Lower lobe of right lung (tissue), 2 donors: ENCODE data around the gene ZFP64. TPM values are rescaled to one million over a fixed set of nuclear protein-coding genes. Genes with fewer than 3 reads are reported as not detected.

ENCODE experiments used
- ATAC-seq, 2 donors: fragments of 200-7000 bp; cut with Tn5 transposase; one replicate each; pipeline ENCODE4 v1.9.1; 2020 to 2022; ENCODE audit warnings: mild to moderate bottlenecking in 2 of 2, moderate library complexity in 2 of 2
- DNase-seq: peaks from one replicate; pipeline ENCODE4 v3.0.0-alpha.2; 2020
- H3K27ac ChIP-seq: fragments of 200-600 bp; one replicate; pipeline ENCODE4 v1.8.0; 2022
- H3K27me3 ChIP-seq: fragments of 200-600 bp; one replicate; pipeline ENCODE4 v1.8.0; 2022; ENCODE audit warnings: low read depth
- H3K36me3 ChIP-seq: fragments of 200-600 bp; one replicate; pipeline ENCODE4 v1.8.0; 2022; ENCODE audit warnings: mild to moderate bottlenecking
- H3K4me1 ChIP-seq: fragments of 200-600 bp; one replicate; pipeline ENCODE4 v1.8.0; 2022
- H3K4me3 ChIP-seq: fragments of 200-600 bp; one replicate; pipeline ENCODE4 v1.8.0; 2022; ENCODE audit warnings: mild to moderate bottlenecking
- H3K9me3 ChIP-seq: fragments of 200-600 bp; one replicate; pipeline ENCODE4 v1.8.0; 2022
- intact Hi-C: fragments of 100-400 bp; cut with DNase I; formaldehyde crosslinking; loops from one replicate; pipeline ENCODE4 v1.11.0; 2022
- long read RNA-seq: library from polyadenylated mRNA; unstranded; transcript quantifications from one replicate; pipeline ENCODE4 v2.0.0, GENCODE V29; 2021
- total RNA-seq: library from RNA; stranded (reverse); fragmentation: NEBNext Ultra II Directional; extraction: Animal tissue kit (Norgen Biotek cat#: 25700); gene quantifications from one replicate; pipeline ENCODE4 v1.2.1, GENCODE V29; 2021
- TF ChIP-seq, protein P1 (sequence below): fragments of 200-600 bp; IDR thresholded peaks from one replicate; pipeline ENCODE4 v1.8.0; 2022; ENCODE audit warnings: antibody characterized with exemption, mild to moderate bottlenecking
- donor health status: DM: no; HTN: yes; CAD: no; lungs with severe emphysema.

Gene ZFP64
- 12.8 TPM for total RNA-seq
- long read RNA-seq, transcript ZFP64-201 (6 exons, 3,264 nt) = major isoform, 9 of 25 reads
- long read RNA-seq, partial matches to known transcripts = 6 of 25 reads
- long read RNA-seq, other reads (novel, unspliced or antisense) = 9 of 25 reads

DNA sequence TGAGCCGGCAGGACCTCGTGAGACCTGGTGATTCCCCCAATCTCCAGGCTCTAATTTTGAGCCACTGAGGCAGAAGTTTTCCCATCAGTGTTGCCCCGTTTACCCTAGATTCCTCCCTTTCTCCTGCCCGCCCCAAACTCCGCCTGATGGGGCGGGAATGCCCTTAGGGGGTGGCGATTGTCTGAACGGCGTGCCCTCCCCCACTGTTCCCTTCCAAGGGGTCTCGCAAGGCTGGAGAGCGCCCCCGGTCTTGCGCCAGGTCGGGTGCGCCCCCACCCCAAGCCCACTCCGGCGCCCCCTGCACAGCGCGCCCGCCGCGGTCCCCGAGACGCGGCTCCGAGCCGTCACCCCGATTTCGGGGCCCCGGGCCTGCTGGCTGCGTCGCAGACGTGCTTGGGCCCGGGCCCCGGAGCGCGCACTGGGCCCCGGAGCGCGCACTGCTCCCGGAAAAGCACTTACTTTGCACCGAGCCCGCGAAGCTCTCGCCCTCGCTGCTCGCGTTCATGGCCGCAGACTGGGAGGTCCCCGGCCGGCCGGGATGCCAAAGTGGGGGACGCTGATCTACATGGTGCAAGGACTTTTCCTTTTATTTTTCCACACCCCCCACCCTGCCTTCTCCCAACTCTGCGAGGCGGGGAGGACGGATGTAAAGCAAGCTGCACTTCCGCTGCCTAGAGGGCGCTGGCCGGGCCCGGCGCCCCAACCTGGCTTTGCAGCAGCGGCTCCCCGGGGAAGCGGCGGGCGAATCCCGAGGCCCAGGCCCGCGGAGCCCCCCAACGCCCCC is at the start of gene ZFP64:
Gene ZFP64 (minus strand): TSS at position 648 of the 784 bp plus-strand sequence. CDS start 143 bp downstream, at position 505.
- DNase-seq = peak; percentile 80
- intact Hi-C loops = no loop called here
- H3K36me3 ChIP-seq = peaks cover 6% of the 10 kb centered on the region
- H3K27me3 ChIP-seq = no peaks in the 10 kb centered on the region
- H3K9me3 ChIP-seq = no peaks in the 10 kb centered on the region
- TF ChIP-seq, protein P1, sequence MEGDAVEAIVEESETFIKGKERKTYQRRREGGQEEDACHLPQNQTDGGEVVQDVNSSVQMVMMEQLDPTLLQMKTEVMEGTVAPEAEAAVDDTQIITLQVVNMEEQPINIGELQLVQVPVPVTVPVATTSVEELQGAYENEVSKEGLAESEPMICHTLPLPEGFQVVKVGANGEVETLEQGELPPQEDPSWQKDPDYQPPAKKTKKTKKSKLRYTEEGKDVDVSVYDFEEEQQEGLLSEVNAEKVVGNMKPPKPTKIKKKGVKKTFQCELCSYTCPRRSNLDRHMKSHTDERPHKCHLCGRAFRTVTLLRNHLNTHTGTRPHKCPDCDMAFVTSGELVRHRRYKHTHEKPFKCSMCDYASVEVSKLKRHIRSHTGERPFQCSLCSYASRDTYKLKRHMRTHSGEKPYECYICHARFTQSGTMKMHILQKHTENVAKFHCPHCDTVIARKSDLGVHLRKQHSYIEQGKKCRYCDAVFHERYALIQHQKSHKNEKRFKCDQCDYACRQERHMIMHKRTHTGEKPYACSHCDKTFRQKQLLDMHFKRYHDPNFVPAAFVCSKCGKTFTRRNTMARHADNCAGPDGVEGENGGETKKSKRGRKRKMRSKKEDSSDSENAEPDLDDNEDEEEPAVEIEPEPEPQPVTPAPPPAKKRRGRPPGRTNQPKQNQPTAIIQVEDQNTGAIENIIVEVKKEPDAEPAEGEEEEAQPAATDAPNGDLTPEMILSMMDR = peak; percentile 64
- H3K4me1 ChIP-seq = peaks cover 5% of the 10 kb centered on the region
- peak within 1 kb of the TSS; percentile 93 for H3K27ac ChIP-seq
- ATAC-seq = peak; percentile 94 to 97
- peak within 1 kb of the TSS; percentile 91 for H3K4me3 ChIP-seq

- DNase-seq = no peak
- Histone ChIP-seq H3K27me3 (peaks cover 6% of the 10 kb centered on the region), H3K27ac (no peak overlapping the region), H3K9me3 (no peaks in the 10 kb centered on the region), H3K4me3 (no peak overlapping the region), H3K4me1 (no peaks in the 10 kb centered on the region), H3K36me3 (no peaks in the 10 kb centered on the region)
- TF ChIP-seq, protein P1 = no peak
- intact Hi-C loops = no loop called here
- ATAC-seq = no peak
These were observed 49.2 kb upstream of the ZFP64 start for GRCh38 chr20:52240802-52241201.

GRCh38 chr20:52239102-52239501 is 47.5 kb upstream of the ZFP64 start:
- intact Hi-C loops = no loop called here

GRCh38 chr20:52236292-52236691 is 44.7 kb upstream of the ZFP64 start:
- H3K27me3 ChIP-seq = no peaks in the 10 kb centered on the region
- no peaks in the 10 kb centered on the region for H3K4me1 ChIP-seq
- H3K27ac ChIP-seq = no peak overlapping the region
- H3K4me3 ChIP-seq = no peak overlapping the region
- TF ChIP-seq, protein P1 = no peak
- intact Hi-C loops = no loop called here
- DNase-seq (no peak), ATAC-seq (no peak)
- H3K36me3 ChIP-seq = no peaks in the 10 kb centered on the region
- H3K9me3 ChIP-seq = no peaks in the 10 kb centered on the region

More at GRCh38 chr20:52239102-52239501, 47.5 kb upstream of the ZFP64 start:
- DNase-seq (no peak), ATAC-seq (no peak)
- Histone ChIP-seq H3K27me3 (peaks cover 6% of the 10 kb centered on the region), H3K4me3 (no peak overlapping the region), H3K4me1 (no peaks in the 10 kb centered on the region), H3K27ac (no peak overlapping the region), H3K9me3 (no peaks in the 10 kb centered on the region), H3K36me3 (no peaks in the 10 kb centered on the region)
- TF ChIP-seq, protein P1 = no peak

GRCh38 chr20:52235129-52235528 is 43.5 kb upstream of the ZFP64 start:
- ATAC-seq (no peak), DNase-seq (no peak)
- intact Hi-C loops = no loop called here
- H3K4me3 ChIP-seq = no peak overlapping the region
- H3K36me3 ChIP-seq = no peaks in the 10 kb centered on the region
- H3K4me1 ChIP-seq = no peaks in the 10 kb centered on the region
- H3K9me3 ChIP-seq = no peaks in the 10 kb centered on the region
- no peaks in the 10 kb centered on the region for H3K27me3 ChIP-seq
- TF ChIP-seq, protein P1 = no peak
- H3K27ac ChIP-seq = no peak overlapping the region
